ENCODE data around the gene PDE3B.

DNA sequence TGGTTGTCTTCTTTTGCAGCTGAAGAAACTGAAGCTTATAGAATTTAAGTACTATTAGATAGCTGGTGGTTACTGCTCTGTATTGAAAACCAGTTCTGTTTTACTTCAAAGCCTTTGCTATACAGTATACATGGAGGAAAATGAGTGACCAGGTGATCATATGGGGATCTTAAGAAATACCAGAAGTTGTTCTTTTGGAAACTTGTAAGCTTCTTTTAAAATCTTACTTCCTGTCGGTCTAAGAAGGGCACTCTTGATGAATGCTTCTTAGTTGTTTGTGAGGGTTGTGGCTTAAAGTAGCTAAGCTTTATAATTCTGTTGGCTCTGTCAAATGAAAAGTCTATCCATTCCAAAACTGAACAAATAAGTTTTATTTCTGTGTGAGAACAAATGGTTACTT, 55.2 kb downstream of the PDE3B start:
- TF ChIP-seq, protein P1, sequence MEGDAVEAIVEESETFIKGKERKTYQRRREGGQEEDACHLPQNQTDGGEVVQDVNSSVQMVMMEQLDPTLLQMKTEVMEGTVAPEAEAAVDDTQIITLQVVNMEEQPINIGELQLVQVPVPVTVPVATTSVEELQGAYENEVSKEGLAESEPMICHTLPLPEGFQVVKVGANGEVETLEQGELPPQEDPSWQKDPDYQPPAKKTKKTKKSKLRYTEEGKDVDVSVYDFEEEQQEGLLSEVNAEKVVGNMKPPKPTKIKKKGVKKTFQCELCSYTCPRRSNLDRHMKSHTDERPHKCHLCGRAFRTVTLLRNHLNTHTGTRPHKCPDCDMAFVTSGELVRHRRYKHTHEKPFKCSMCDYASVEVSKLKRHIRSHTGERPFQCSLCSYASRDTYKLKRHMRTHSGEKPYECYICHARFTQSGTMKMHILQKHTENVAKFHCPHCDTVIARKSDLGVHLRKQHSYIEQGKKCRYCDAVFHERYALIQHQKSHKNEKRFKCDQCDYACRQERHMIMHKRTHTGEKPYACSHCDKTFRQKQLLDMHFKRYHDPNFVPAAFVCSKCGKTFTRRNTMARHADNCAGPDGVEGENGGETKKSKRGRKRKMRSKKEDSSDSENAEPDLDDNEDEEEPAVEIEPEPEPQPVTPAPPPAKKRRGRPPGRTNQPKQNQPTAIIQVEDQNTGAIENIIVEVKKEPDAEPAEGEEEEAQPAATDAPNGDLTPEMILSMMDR (IDR thresholded peaks at IDR 0.05): no peak
- no peak for TF ChIP-seq EP300 (IDR thresholded peaks at IDR 0.05)
- TF ChIP-seq POLR2A (IDR thresholded peaks at IDR 0.05; ENCODE audit: low read depth): no peak
